GM12801 (cell line): Measurements from ENCODE around the gene DUSP5.

Experiments used
- TF ChIP-seq, protein P1 (sequence below): IDR thresholded peaks from one replicate; pipeline ENCODE4 v1.5.1; 2011; ENCODE audit warnings: control low read depth; ENCODE audit not compliant: insufficient read length; ENCODE audit errors: extremely low read depth

The DUSP5 gene

DNA sequence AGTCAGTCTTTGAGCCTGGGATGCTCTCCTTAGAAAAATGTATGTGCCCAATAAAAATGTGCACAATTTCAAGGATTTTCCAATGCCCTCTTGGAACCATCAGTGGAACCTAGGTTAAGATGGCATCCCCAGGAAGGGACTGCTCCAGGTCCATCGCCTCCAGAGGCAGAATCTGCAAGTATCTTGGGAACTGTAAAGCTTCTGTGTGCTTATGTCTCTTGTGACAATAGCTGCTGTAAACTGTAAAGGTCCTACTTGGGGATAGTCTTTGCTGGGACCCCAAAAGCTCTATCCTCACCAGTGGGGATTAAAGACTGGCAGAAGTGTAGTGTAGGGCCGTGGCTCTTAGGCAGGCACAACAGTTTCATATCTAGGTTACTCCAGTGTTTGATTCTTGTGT is 11.9 kb downstream of the DUSP5 start:
- TF ChIP-seq, protein P1, sequence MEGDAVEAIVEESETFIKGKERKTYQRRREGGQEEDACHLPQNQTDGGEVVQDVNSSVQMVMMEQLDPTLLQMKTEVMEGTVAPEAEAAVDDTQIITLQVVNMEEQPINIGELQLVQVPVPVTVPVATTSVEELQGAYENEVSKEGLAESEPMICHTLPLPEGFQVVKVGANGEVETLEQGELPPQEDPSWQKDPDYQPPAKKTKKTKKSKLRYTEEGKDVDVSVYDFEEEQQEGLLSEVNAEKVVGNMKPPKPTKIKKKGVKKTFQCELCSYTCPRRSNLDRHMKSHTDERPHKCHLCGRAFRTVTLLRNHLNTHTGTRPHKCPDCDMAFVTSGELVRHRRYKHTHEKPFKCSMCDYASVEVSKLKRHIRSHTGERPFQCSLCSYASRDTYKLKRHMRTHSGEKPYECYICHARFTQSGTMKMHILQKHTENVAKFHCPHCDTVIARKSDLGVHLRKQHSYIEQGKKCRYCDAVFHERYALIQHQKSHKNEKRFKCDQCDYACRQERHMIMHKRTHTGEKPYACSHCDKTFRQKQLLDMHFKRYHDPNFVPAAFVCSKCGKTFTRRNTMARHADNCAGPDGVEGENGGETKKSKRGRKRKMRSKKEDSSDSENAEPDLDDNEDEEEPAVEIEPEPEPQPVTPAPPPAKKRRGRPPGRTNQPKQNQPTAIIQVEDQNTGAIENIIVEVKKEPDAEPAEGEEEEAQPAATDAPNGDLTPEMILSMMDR, result no peak

DNA sequence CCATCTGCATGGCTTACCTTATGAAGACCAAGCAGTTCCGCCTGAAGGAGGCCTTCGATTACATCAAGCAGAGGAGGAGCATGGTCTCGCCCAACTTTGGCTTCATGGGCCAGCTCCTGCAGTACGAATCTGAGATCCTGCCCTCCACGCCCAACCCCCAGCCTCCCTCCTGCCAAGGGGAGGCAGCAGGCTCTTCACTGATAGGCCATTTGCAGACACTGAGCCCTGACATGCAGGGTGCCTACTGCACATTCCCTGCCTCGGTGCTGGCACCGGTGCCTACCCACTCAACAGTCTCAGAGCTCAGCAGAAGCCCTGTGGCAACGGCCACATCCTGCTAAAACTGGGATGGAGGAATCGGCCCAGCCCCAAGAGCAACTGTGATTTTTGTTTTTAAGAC is 12.4 kb downstream of the DUSP5 start:
- TF ChIP-seq, protein P1, result no peak

DNA sequence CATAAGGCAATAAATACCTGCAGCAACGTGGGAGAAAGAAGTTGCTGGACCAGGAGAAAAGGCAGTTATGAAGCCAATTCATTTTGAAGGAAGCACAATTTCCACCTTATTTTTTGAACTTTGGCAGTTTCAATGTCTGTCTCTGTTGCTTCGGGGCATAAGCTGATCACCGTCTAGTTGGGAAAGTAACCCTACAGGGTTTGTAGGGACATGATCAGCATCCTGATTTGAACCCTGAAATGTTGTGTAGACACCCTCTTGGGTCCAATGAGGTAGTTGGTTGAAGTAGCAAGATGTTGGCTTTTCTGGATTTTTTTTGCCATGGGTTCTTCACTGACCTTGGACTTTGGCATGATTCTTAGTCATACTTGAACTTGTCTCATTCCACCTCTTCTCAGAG is 13.0 kb downstream of the DUSP5 start:
- TF ChIP-seq, protein P1, result no peak

DNA sequence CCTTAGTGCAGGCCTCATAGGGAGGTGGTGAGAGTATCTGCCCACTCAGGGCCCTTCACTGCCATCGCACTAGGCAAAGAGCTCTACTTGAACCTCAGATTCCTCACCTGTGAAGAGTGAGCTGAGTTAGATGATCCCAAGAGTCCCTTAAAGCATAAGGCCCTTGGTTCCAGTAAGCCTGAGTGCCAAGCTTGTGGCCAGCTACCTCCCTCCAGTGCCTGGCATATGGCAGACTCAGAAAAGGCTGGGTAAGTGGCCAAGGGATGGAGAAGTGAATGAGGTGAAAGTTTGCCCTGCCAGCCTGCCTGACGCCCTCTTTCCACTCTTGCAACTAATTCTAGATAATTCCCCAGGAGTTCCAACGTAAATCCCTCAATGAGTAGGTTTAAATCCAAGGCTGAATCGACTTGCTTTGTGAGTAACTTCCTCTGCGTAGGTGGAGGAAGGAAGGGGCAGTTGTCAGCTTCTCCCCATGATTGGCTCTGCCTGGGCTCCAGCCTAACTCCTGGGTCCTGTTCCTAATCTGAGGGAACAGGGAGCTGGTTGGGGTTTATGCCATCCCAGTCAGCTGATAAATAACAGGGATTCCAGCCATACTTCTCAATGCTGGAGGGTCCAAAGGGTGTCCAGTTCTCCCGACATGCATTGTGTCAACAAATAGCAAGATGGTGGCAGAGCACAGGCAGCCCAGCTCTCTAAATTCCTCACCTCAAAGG is 14.2 kb downstream of the DUSP5 start:
- TF ChIP-seq, protein P1, result no peak

DNA sequence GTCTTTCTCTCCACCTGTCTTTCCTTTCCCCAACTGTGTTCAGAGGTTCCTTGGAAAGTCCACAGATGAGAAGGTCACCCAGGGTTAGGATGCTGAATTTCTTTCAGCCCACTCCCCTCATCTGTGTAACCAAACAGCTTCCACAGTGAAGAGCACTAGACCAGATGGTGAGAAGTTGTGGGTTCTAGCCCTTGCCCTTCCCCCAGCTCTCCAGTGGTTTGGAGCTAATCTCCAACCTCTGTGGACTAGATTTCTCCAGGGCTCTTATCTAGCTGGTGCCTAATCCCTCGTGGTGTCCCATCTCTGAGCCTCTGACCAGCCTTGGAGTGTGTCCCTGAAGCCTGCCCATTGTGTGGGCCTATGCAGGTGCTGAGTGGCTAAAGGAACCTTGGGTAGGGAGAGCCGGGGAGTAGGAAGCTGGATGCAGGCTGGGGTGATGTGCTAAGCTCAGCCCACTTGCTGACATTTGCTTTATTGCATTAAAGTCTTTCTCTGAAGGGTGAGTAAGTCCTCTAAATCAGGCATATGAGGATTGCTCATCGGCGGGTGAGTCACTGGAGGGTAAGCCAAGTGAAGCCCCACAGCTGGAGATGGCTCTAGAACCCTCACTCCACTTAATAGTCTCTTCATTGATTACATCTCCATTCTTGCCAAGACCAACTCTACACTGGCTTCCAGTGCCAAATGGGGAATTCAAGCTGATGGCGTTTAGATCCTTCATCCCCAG is 14.9 kb downstream of the DUSP5 start:
- TF ChIP-seq, protein P1, result no peak

DNA sequence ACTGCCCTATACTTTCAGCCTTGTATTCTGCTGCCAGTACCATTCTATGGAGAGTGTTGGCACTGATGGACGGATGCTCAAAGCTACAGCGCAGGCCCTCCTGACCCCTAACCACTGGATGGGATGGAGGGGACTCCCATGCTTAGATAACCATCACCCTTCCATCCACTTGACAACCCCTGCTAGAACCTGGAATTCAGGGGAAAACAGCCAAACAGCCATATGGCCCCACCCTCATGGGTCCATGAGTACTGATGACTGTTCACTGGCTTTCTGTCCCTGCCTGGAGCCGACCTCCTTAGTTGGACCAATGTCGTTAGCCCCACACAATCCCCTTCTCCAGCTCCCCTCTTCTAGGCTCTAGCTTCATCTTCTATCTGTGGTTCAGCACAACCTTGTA is 16.2 kb downstream of the DUSP5 start:
- TF ChIP-seq, protein P1, result no peak

DNA sequence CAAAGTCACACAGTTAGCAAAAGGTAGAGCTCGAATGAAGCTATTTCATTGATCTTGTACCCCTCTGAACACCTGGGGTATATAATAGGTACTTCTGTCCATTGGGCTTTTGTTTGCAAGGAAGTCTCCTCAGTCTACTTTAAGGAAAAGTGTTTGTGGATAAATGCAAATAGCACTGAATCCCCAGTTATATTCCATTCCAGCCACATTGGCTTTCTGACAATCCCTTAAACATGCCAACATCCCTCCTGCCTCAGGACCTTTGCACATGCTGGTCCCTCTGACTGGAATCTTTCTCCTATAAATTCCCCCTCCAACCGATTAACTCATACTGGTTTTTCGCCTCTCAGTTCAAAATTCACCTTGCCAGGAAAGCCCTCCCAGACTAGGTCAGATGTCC is 17.1 kb downstream of the DUSP5 start:
- TF ChIP-seq, protein P1, result no peak
